Endothelial cell of umbilical vein (primary cell): ENCODE measurements around the gene REEP2. TPM values are rescaled to one million over a fixed set of nuclear protein-coding genes. Genes with fewer than 3 reads are reported as not detected.
A peak's percentile ranks its signal among the peaks of the same experiment; 100 is the strongest.

ENCODE experiments used
- BruUV-seq: library from RNA; stranded (reverse); fragments of 400-500 nt; replicated peaks from 2 replicates; lab custom pipeline; 2021; lab: Mats Ljungman, UMichigan
- CTCF ChIA-PET: fragments of 300-600, 350-600 bp; sonication (Branson Sonifier 250); formaldehyde crosslinking; loops from one replicate; lab custom pipeline; 2021; ENCODE audit warnings: antibody characterized with exemption, inconsistent platforms; lab: Charles Lee
- POLR2A ChIA-PET: fragments of 300-600, 350-600 bp; sonication (Branson Sonifier 250); formaldehyde crosslinking; loops from one replicate; lab custom pipeline; 2021; ENCODE audit warnings: antibody characterized with exemption, inconsistent platforms; lab: Charles Lee
- DNase-seq: peaks from one replicate; pipeline ENCODE4 v3.0.0-alpha.2; 2011; ENCODE audit warnings: low read depth, low spot score
- FAIRE-seq: peaks from 2 replicates; lab custom pipeline; 2011; peaks lifted over from hg19 to GRCh38; lab: Jason Lieb, UNC
- H2AFZ ChIP-seq: 2 replicates; pipeline ENCODE4 v1.6.0; 2012; ENCODE audit warnings: low read depth, low read length, control low read depth, inconsistent platforms
- H3K27ac ChIP-seq: 2 replicates; pipeline ENCODE4 v1.5.1; 2011; ENCODE audit warnings: low read depth, mild to moderate bottlenecking, control low read depth, low read length, moderate library complexity; ENCODE audit not compliant: insufficient read depth
- H3K27me3 ChIP-seq, 2 experiments: 2 replicates each; pipeline versions ENCODE4 v1.6.0 to v1.6.1; 2011; ENCODE audit warnings: low read length in 2 of 2, mixed read lengths in 1 of 2; ENCODE audit not compliant: control insufficient read depth in 2 of 2, insufficient read depth in 2 of 2
- H3K36me3 ChIP-seq, 2 experiments: 2 replicates in 1 of 2; 3 replicates in 1 of 2; pipeline ENCODE4 v1.5.1; 2011; ENCODE audit warnings: low read length in 2 of 2, mild to moderate bottlenecking in 1 of 2, moderate library complexity in 1 of 2; ENCODE audit not compliant: control insufficient read depth in 2 of 2, insufficient read depth in 2 of 2; ENCODE audit errors: extremely low read depth in 1 of 2
- H3K4me1 ChIP-seq: 3 replicates; pipeline ENCODE4 v1.5.1; 2011; ENCODE audit warnings: mild to moderate bottlenecking, low read length; ENCODE audit not compliant: control insufficient read depth, insufficient read depth; ENCODE audit errors: extremely low read depth
- H3K4me2 ChIP-seq: 2 replicates; pipeline ENCODE4 v1.6.1; 2011; ENCODE audit warnings: low read length, control low read depth, mixed read lengths; ENCODE audit not compliant: insufficient read depth
- H3K4me3 ChIP-seq, 3 experiments: fragments of 200-600 bp in 1 of 3; sonication (generic), shearing (Covaris generic) in 1 of 3; replicated peaks in 1 of 3; 2 replicates each; pipeline ENCODE4 v1.5.1; 2011 to 2016; ENCODE audit warnings: control low read depth in 3 of 3, low read length in 3 of 3, mild to moderate bottlenecking in 2 of 3, inconsistent platforms in 1 of 3, low read depth in 1 of 3, moderate library complexity in 1 of 3; ENCODE audit not compliant: insufficient read depth in 1 of 3
- H3K79me2 ChIP-seq: 2 replicates; pipeline ENCODE4 v1.6.0; 2012; ENCODE audit warnings: low read length, inconsistent platforms; ENCODE audit not compliant: control insufficient read depth, insufficient read depth
- H3K9ac ChIP-seq: replicated peaks from 2 replicates; pipeline ENCODE3; 2011; ENCODE audit warnings: low read length, control low read depth; ENCODE audit not compliant: insufficient read depth; ENCODE audit errors: extremely low read depth
- H3K9me1 ChIP-seq: replicated peaks from 3 replicates; pipeline ENCODE4 v1.6.0; 2011; ENCODE audit warnings: mild to moderate bottlenecking, low read length; ENCODE audit not compliant: control insufficient read depth, insufficient read depth; ENCODE audit errors: extremely low read depth
- H3K9me3 ChIP-seq: replicated peaks from 2 replicates; pipeline ENCODE4 v1.5.1; 2012; ENCODE audit warnings: low read length, inconsistent platforms; ENCODE audit not compliant: control insufficient read depth, insufficient read depth
- H4K20me1 ChIP-seq: replicated peaks from 2 replicates; pipeline ENCODE3; 2011; ENCODE audit warnings: mild to moderate bottlenecking, low read length; ENCODE audit not compliant: control insufficient read depth, insufficient read depth; ENCODE audit errors: extremely low read depth
- CTCF ChIP-seq, 2 donors: IDR thresholded peaks; 1 replicate in 1 of 2; 2 replicates in 1 of 2; pipeline ENCODE4 v1.5.1; 2011; ENCODE audit warnings: low read length in 2 of 2, mild to moderate bottlenecking in 2 of 2, moderate library complexity in 2 of 2, control low read depth in 1 of 2, inconsistent platforms in 1 of 2, low read depth in 1 of 2; ENCODE audit not compliant: insufficient read depth in 1 of 2; ENCODE audit errors: extremely low read depth in 1 of 2
- EZH2 ChIP-seq: IDR thresholded peaks from 2 replicates; pipeline ENCODE4 v1.6.1; 2012; ENCODE audit warnings: borderline replicate concordance, low read depth, mild to moderate bottlenecking, moderate library complexity, low read length, inconsistent platforms; ENCODE audit not compliant: severe bottlenecking
- FOS ChIP-seq: IDR thresholded peaks from 2 replicates; pipeline ENCODE4 v1.6.1; 2011; ENCODE audit warnings: mild to moderate bottlenecking, low read length, moderate library complexity, borderline replicate concordance; ENCODE audit not compliant: insufficient read depth
- GATA2 ChIP-seq: IDR thresholded peaks from 2 replicates; pipeline ENCODE4 v1.7.0; 2011; ENCODE audit warnings: low read depth, mild to moderate bottlenecking, moderate library complexity, mixed read lengths, low read length; ENCODE audit not compliant: insufficient read length, insufficient read depth
- JUN ChIP-seq: IDR thresholded peaks from 2 replicates; pipeline ENCODE4 v1.6.1; 2011; ENCODE audit warnings: borderline replicate concordance, low read depth; ENCODE audit not compliant: insufficient read length, insufficient read depth
- MAX ChIP-seq: IDR thresholded peaks from 2 replicates; pipeline ENCODE4 v1.6.1; 2011; ENCODE audit not compliant: insufficient read depth, insufficient read length
- MYC ChIP-seq: IDR thresholded peaks from one replicate; pipeline ENCODE4 v1.6.1; 2011; ENCODE audit warnings: mild to moderate bottlenecking, low read depth, low read length
- POLR2A ChIP-seq: IDR thresholded peaks from 2 replicates; pipeline ENCODE4 v1.6.1; 2012; ENCODE audit warnings: low read depth, mild to moderate bottlenecking, control low read depth, low read length
- POLR2AphosphoS5 ChIP-seq: IDR thresholded peaks from 2 replicates; pipeline ENCODE4 v1.6.1; 2012; ENCODE audit warnings: low read depth, mild to moderate bottlenecking, control low read depth, low read length, moderate library complexity; ENCODE audit not compliant: insufficient read depth
- dilution Hi-C: fragments of 300-500 bp; cut with MboI; formaldehyde crosslinking; loops from one replicate; pipeline ENCODE4 v1.15.0; 2019; ENCODE audit warnings: low sequenced_read_pairs; ENCODE audit not compliant: extremely low pct_ligation_motif_present
- intact Hi-C: fragments of 100-400 bp; cut with micrococcal nuclease; formaldehyde crosslinking; loops from one replicate; pipeline ENCODE4 v1.10.0; 2022
- polyA plus RNA-seq, 4 experiments: library from polyadenylated mRNA; depleted of rRNA in 3 of 4; stranded (reverse) in 3 of 4; unstranded in 1 of 4; fragments of >200 nt; gene quantifications; 2 replicates each; pipeline versions ENCODE4 v1.2.1 to v1.2.3, GENCODE V29; 2011 to 2012; ENCODE audit warnings: missing spikeins in 1 of 4
- total RNA-seq: library from RNA; stranded (reverse); gene quantifications from 2 replicates; pipeline ENCODE4 v1.2.3, GENCODE V29; 2021

The REEP2 gene
- total and polyA plus RNA-seq, 2 donors (not counting 3 experiments of a cell fraction or from before 2014, with no cell fraction given): 4.0 to 4.8 TPM

DNA sequence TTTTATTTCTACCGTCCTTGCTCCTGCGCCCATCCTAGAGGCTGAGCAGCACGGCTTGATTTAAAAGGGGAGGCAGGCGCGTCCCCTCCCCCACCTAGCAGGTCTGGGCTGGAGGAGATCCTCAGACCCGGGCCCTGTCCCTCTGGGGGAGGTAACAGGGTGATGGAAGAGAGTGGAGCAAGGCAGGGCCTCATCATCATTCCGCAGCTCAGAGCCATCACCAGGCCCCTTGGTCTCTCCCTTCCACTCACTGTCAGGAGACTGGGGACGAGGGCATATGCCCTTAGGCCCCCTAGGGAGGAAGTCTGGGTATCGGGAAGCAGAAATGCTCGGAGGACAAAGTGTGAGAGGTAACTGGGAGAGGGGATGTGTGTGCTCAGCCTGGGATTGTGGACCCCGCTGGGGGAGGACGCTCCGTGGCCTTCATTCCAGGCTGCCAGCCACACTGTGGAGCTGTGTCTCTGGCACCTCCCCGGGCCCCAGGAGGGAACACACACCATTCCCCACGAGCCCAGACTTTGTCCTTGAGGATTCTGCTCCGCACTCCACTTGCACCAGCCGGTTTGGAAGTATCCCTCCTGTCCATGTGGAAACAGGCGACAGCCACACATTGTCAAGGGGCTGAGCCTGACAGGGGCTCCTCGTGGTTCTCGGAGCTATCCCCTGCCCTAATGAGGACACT lies 761 bp downstream of the REEP2 start:
- H3K27ac ChIP-seq: no peak overlapping the region
- DNase-seq (no peak), FAIRE-seq (no peak)
- no peak overlapping the region for H3K9ac ChIP-seq
- no peaks in the 10 kb centered on the region for H3K79me2 ChIP-seq
- BruUV-seq: no TSS peak
- no peaks in the 10 kb centered on the region for H3K9me3 ChIP-seq
- TF ChIP-seq JUN (no peak), FOS (no peak), CTCF (IDR thresholded peaks at IDR 0.05; ENCODE audit: extremely low read depth in 1 of 2, insufficient read depth in 1 of 2, low read depth in 1 of 2, low read length in 2 of 2) (no peak), POLR2A (no peak), POLR2AphosphoS5 (no peak), GATA2 (no peak), MYC (no peak), MAX (no peak), EZH2 (no peak)
- no peaks in the 10 kb centered on the region for H3K9me1 ChIP-seq
- H3K4me1 ChIP-seq: peaks cover 9% of the 10 kb centered on the region
- dilution Hi-C loops: no loop called here
- intact Hi-C loops: no loop called here
- H3K4me3 ChIP-seq: peak overlapping the region; percentile 50 to 80 (median 54)
- peak overlapping the region; percentile 91 for H2AFZ ChIP-seq
- peak overlapping the region; percentile 87 for H3K4me2 ChIP-seq
- H3K36me3 ChIP-seq: peaks cover 7 to 8% of the 10 kb centered on the region in 2 experiments
- H3K27me3 ChIP-seq: no peaks in the 10 kb centered on the region
- H4K20me1 ChIP-seq: no peaks in the 10 kb centered on the region
- ChIA-PET CTCF (interaction anchor here (1.5 to 3.0 kb wide), 3 partner anchors 9 to 69 kb away, joined by 4 to 25 read pairs (median 9); no protein-coding TSS in a partner anchor), POLR2A (interaction anchor here (1.5 kb wide), 1 partner anchor 9 kb away, joined by 3 read pairs; no protein-coding TSS in a partner anchor)
